Measurements from ENCODE around the gene CRB2. TPM values are rescaled to one million over a fixed set of nuclear protein-coding genes. Genes with fewer than 3 reads are reported as not detected.

The CRB2 gene
- total RNA-seq, 6 experiments from 2014 or later = not detected

GRCh38 chr9:123391233-123391632 is 35.2 kb downstream of the CRB2 start:
- Histone ChIP-seq H3K9me3 (no peaks in the 10 kb centered on the region), H3K27ac (no peak overlapping the region), H3K4me1 (no peaks in the 10 kb centered on the region), H3K4me3 (no peak overlapping the region), H3K27me3 (no peaks in the 10 kb centered on the region), H3K36me3 (no peaks in the 10 kb centered on the region)
- DNase-seq = no peak
- TF ChIP-seq CTCF (IDR thresholded peaks at IDR 0.05) = no peak
- no peak for TF ChIP-seq POLR2A (IDR thresholded peaks at IDR 0.05)
- WGBS (ENCODE audit: insufficient coverage, low coverage, low lambda C conversion rate, missing lambda C conversion rate) = 82% methylated on average over 5 of the region's 5 CpGs
- no peak for ATAC-seq
- intact Hi-C loops (cut with DNase I) = no loop called here

GRCh38 chr9:123391946-123392345 is 35.9 kb downstream of the CRB2 start:
- TF ChIP-seq POLR2A (IDR thresholded peaks at IDR 0.05) (no peak), CTCF (IDR thresholded peaks at IDR 0.05) (no peak)
- Histone ChIP-seq H3K4me3 (no peak overlapping the region), H3K4me1 (no peaks in the 10 kb centered on the region), H3K27ac (no peak overlapping the region), H3K9me3 (no peaks in the 10 kb centered on the region), H3K27me3 (no peaks in the 10 kb centered on the region), H3K36me3 (no peaks in the 10 kb centered on the region)
- 93% methylated on average over 27 of the region's 28 CpGs for WGBS (ENCODE audit: insufficient coverage, low coverage, low lambda C conversion rate, missing lambda C conversion rate)
- ATAC-seq (no peak), DNase-seq (no peak)
- intact Hi-C loops (cut with DNase I) = no loop called here

GRCh38 chr9:123392802-123393201 is 36.8 kb downstream of the CRB2 start:
- intact Hi-C loops (cut with DNase I) = no loop called here
- DNase-seq (no peak), ATAC-seq (no peak)
- no peaks in the 10 kb centered on the region for H3K4me1 ChIP-seq
- WGBS (ENCODE audit: insufficient coverage, low coverage, low lambda C conversion rate, missing lambda C conversion rate) = 94% methylated on average over 4 of the region's 4 CpGs
- H3K27ac ChIP-seq = no peak overlapping the region
- no peaks in the 10 kb centered on the region for H3K9me3 ChIP-seq
- H3K36me3 ChIP-seq = no peaks in the 10 kb centered on the region
- H3K4me3 ChIP-seq = no peak overlapping the region
- H3K27me3 ChIP-seq = no peaks in the 10 kb centered on the region
- TF ChIP-seq POLR2A (IDR thresholded peaks at IDR 0.05) (no peak), CTCF (IDR thresholded peaks at IDR 0.05) (no peak)

GRCh38 chr9:123394291-123395235 is 38.6 kb downstream of the CRB2 start:
- H3K27me3 ChIP-seq = no peaks in the 10 kb centered on the region
- no peak overlapping the region for H3K4me3 ChIP-seq
- H3K9me3 ChIP-seq = no peaks in the 10 kb centered on the region
- TF ChIP-seq CTCF (IDR thresholded peaks at IDR 0.05) (no peak), POLR2A (IDR thresholded peaks at IDR 0.05) (no peak)
- no peak overlapping the region for H3K27ac ChIP-seq
- H3K36me3 ChIP-seq = no peaks in the 10 kb centered on the region
- intact Hi-C loops (cut with DNase I) = no loop called here
- WGBS (ENCODE audit: insufficient coverage, low coverage, low lambda C conversion rate, missing lambda C conversion rate) = 78% methylated on average over 8 of the region's 16 CpGs
- H3K4me1 ChIP-seq = no peaks in the 10 kb centered on the region
- no peak for ATAC-seq
- no peak for DNase-seq
